ENCODE measurements around the gene SH2D2A.

SH2D2A gene

GRCh38 chr1:156842618-156843300 is 26.1 kb upstream of the SH2D2A start:
- no peak for DNase-seq (ENCODE audit: low spot score)
- TF ChIP-seq, protein P1, sequence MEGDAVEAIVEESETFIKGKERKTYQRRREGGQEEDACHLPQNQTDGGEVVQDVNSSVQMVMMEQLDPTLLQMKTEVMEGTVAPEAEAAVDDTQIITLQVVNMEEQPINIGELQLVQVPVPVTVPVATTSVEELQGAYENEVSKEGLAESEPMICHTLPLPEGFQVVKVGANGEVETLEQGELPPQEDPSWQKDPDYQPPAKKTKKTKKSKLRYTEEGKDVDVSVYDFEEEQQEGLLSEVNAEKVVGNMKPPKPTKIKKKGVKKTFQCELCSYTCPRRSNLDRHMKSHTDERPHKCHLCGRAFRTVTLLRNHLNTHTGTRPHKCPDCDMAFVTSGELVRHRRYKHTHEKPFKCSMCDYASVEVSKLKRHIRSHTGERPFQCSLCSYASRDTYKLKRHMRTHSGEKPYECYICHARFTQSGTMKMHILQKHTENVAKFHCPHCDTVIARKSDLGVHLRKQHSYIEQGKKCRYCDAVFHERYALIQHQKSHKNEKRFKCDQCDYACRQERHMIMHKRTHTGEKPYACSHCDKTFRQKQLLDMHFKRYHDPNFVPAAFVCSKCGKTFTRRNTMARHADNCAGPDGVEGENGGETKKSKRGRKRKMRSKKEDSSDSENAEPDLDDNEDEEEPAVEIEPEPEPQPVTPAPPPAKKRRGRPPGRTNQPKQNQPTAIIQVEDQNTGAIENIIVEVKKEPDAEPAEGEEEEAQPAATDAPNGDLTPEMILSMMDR (IDR thresholded peaks at IDR 0.05; ENCODE audit: extremely low read depth, missing control alignments), result no peak

GRCh38 chr1:156841295-156841855 is 24.7 kb upstream of the SH2D2A start:
- TF ChIP-seq, protein P1 (IDR thresholded peaks at IDR 0.05; ENCODE audit: extremely low read depth, missing control alignments), result no peak
- DNase-seq (ENCODE audit: low spot score), result peak; percentile 8

GRCh38 chr1:156840898-156841279 is 24.2 kb upstream of the SH2D2A start:
- no peak for DNase-seq (ENCODE audit: low spot score)
- TF ChIP-seq, protein P1 (IDR thresholded peaks at IDR 0.05; ENCODE audit: extremely low read depth, missing control alignments), result no peak

GRCh38 chr1:156840186-156840897 is 23.7 kb upstream of the SH2D2A start:
- no peak for DNase-seq (ENCODE audit: low spot score)
- TF ChIP-seq, protein P1 (IDR thresholded peaks at IDR 0.05; ENCODE audit: extremely low read depth, missing control alignments), result no peak

- DNase-seq (ENCODE audit: low spot score), result peak; percentile 14
- TF ChIP-seq, protein P1 (IDR thresholded peaks at IDR 0.05; ENCODE audit: extremely low read depth, missing control alignments), result no peak
Measured at GRCh38 chr1:156839426-156840109, 22.9 kb upstream of the SH2D2A start.

DNA sequence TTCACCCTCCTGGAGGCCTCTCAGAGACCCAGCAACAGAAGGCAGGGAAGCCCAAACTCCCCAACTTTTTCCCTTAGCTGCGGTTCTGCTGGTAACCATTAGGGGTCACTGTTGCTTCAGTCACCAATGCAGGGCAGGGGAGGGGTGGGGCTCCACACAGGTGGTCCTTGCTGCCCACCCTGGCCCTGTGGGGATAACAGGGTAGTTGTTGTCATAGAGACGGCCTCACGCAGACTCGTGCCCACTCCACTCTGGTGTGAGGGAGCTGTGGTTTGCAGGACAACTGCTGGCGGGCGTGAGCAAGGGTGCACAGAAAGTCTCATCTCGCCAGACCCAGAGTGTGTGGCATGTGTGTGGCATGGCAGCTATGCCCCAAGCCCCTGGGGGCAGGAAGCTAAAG is 22.3 kb upstream of the SH2D2A start:
- DNase-seq (ENCODE audit: low spot score), result peak; percentile 71
- TF ChIP-seq, protein P1 (IDR thresholded peaks at IDR 0.05; ENCODE audit: extremely low read depth, missing control alignments), result peak; percentile 82

DNA sequence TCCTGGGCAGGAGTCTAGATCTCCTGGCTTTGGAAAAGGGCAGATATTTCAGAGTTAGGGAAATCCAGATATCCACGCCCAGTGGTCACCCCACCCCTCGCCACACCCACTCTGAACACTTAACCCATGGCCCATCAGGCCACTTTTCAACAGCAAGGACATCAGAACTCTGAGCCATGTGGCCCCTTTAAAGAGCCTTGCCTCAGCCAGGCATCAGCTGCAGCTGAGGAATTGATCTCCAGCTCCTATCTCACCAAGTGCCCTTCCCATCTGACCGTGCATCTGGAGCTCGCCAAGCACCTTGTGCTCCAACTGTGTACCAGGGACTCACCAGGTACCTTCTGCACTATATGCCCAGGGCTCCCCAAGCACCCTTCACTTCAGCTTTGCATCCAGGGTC is 20.2 kb upstream of the SH2D2A start:
- TF ChIP-seq, protein P1 (IDR thresholded peaks at IDR 0.05; ENCODE audit: extremely low read depth, missing control alignments), result no peak
- no peak for DNase-seq (ENCODE audit: low spot score)
